Fibroblast of skin of right biceps (primary cell): Measurements from ENCODE around the gene C1QTNF2.
A peak's percentile ranks its signal among the peaks of the same experiment; 100 is the strongest.

Experiments used
- DNase-seq: peaks from one replicate; pipeline ENCODE4 v3.0.0-alpha.2; 2013

C1QTNF2 gene

GRCh38 chr5:160371294-160371693 is 868 bp upstream of the C1QTNF2 start:
- DNase-seq, result no peak

- DNase-seq, result no peak
Measured at GRCh38 chr5:160370713-160371034, 248 bp upstream of the C1QTNF2 start.

- no peak for DNase-seq
Measured at GRCh38 chr5:160367885-160368284, 2.5 kb downstream of the C1QTNF2 start.

- DNase-seq, result no peak
Measured at GRCh38 chr5:160367261-160367660, 3.2 kb downstream of the C1QTNF2 start.

DNA sequence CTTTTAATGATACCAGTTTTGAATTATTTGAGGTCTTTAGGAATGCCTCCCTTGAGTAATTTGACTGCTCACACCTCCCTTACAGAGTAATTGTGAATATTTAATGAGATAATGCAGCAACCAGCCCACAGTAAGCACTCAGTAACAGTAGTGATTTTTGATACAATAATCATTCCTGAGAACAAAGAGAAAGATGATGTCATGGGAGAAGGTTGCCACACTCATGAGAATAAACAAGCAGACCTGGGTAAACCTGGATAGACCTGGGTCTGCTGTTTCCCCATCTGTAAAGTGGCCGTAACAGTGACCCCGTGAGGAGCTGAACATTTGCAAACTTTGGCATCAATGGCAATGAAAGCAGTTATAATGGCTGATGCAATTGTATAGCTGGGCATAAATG is 4.2 kb downstream of the C1QTNF2 start:
- no peak for DNase-seq

- DNase-seq, result peak; percentile 58
Measured at GRCh38 chr5:160363660-160364395, 6.6 kb downstream of the C1QTNF2 start.

DNA sequence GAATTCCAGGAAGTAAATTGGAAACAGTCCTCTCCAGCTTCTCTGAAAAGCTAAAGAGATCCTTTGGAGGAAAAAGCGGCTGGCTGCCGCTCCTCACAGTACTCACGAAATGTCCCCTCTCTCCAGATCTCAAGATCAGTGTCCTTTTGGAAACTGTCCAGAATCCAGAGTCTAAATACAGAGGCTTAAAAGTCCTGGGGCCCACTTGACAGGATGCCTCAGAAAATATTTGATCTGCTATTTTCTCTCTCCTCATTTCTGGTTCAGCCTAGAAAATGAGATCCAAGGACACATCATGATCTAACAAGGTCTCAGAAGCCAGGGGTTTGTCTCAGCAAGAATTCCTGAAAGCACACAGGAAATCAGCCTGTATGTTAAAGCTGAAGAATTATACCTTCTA is 7.2 kb downstream of the C1QTNF2 start:
- peak; percentile 30 for DNase-seq

- DNase-seq, result no peak
Measured at GRCh38 chr5:160361624-160362228, 8.7 kb downstream of the C1QTNF2 start.

DNA sequence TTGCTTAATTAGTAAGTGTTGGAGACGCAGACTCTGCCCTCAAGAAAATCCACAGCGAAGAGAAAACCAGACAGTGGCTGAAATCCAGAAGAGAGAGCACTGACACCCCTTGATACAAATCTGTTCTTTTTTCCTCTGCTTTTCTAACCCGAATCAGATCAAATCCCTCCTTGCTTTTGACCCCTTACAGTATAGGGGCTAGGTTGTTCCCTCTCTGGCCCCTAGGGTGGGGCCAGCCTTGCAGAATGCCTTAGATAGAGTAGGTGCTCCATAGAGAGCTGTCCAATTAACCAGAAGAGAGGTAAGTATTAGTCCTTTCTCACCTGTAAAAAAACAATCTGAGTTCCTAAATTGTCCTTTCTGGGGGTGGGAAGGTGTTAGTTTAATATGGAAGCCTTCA is 10.1 kb downstream of the C1QTNF2 start:
- DNase-seq, result no peak

DNA sequence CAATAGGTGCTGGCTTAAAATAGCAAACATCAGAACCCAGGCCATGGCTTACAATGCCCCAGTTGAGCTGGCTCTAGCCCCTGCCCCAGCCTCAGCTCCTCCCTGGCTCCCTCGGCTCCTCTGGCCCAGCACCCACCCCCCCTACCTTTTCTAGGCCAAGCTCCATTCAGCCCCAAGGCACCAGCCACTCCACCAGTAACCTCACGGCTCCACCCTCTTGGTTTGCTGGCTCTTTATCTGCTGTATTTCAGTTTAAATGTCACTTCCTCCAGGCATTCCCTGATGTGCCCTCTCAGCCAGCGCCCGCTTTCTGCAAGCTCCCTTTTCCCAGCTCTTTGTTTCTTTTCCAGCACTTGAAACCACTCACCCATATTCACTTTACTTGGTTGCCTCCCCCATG is 10.6 kb downstream of the C1QTNF2 start:
- no peak for DNase-seq

- DNase-seq, result no peak
Measured at GRCh38 chr5:160359242-160359641, 11.2 kb downstream of the C1QTNF2 start.

GRCh38 chr5:160357861-160358411 is 12.5 kb downstream of the C1QTNF2 start:
- DNase-seq, result no peak

DNA sequence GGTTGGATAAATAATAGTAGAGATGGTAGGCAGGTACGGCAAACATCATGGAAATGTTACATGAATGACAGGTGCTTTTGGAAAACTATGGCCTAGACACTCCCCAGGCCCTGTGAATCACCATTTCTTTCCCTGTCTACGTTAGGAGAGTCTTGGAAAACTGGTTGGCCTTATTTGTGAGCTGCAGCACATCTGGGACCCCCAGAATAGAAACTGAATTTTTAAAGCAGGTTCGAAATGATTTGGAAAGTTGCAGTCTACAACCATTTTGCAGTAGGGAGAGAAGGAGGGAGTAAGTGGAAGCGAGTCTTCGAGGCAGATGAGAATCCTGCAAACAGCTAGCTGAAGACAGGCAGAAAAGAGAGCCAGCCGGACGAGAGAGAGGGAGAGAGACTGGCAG is 13.0 kb downstream of the C1QTNF2 start:
- DNase-seq, result no peak

GRCh38 chr5:160356550-160357347 is 13.7 kb downstream of the C1QTNF2 start:
- DNase-seq, result no peak

- DNase-seq, result no peak
Measured at GRCh38 chr5:160354666-160355065, 15.8 kb downstream of the C1QTNF2 start.

DNA sequence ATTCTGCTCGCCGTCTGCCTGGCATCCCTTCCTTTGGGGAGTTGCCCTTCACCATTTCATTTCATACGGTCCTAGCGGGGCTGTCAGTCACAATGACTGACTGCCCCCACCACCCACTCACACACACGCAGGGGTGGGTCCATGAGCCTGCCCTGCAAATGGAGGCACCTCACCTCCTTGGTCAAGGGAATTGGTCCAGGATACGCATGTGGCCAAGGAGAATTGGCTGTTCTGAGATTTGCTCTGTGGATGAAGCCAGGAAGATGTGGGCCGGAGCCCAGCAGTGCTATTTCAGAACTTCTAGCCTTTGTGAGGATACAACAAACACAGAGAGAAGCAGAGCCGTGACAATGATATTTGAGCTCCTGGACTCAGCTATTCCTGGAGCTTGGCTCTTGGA is 17.0 kb downstream of the C1QTNF2 start:
- no peak for DNase-seq

GRCh38 chr5:160352308-160352707 is 18.1 kb downstream of the C1QTNF2 start:
- DNase-seq, result no peak

DNA sequence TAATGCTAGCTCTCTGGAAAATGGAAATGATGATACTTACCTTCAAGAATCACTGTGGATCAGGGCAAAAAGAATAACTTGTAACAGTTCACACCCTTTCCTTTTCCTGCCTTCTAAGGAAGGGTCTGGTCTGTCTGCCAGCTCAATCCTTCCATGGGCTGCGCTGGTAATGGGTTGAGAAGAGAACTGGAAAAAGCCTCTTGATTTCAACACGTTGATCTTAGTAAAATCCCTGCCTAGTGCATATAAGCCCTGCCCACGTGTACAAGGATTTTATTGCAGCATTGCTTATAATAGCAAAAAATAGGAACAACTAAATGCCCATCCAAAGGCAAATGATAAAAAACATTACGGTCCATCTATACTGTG is 20.5 kb downstream of the C1QTNF2 start:
- no peak for DNase-seq

DNA sequence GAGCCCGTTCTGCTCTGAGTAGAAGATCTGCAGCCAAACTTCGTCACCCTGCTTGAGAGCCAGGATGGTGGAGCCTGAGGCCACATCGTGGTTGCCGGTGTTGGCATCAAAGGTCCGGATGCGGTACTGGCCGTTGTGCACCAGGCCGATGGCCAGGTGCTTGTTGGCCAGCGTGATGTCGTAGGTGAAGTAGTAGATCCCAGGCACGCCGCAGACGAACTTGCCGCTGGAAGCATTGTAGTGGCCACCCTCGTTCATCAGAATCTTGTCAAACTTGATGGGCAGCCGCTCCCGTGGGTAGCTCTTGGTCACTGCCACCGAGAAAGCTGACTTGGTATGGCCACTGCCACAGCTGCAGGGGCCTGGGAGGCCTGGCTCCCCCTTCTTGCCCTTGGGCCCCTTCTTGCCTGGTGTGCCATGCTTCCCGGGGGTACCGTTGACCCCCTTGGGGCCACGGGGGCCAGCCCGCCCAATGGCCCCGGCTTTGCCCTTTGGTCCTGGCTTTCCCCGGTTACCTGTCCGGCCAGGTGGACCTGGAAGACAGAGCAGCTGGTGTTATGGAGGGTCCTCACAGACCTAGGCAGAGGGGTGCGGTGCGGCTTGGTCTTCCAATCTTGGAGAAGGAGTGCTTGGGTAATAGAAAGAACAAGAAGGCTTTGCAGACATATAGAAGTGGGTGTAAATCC is 21.0 kb downstream of the C1QTNF2 start:
- DNase-seq, result no peak

- no peak for DNase-seq
Measured at GRCh38 chr5:160348080-160348479, 22.3 kb downstream of the C1QTNF2 start.

- DNase-seq, result no peak
Measured at GRCh38 chr5:160347448-160347847, 23.0 kb downstream of the C1QTNF2 start.

DNA sequence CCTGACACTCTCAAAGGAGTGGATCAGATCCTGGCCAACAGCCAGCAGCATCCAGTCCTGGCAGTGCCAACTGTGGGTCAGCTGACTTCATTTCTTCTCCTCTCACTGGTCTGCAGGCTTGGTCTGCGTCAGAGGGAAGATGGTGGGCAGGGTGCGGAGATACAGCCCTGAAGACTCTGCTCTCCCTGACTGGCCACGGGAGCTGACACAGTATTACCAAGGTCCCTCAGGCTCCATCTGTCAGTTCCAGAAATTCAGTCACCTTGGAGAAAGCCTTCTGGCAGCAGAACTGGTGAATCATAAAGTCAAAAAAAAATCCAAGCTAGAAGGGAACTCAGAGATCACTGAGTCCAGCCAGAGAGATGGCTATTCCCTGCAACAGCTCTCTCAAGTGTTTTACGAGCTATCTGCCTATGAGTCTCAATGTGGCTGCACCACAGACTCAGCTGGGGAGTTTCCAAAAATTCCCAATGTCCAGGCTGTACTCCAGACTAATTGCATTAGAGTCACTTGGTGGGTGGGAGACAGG is 27.9 kb downstream of the C1QTNF2 start:
- DNase-seq, result peak; percentile 41

DNA sequence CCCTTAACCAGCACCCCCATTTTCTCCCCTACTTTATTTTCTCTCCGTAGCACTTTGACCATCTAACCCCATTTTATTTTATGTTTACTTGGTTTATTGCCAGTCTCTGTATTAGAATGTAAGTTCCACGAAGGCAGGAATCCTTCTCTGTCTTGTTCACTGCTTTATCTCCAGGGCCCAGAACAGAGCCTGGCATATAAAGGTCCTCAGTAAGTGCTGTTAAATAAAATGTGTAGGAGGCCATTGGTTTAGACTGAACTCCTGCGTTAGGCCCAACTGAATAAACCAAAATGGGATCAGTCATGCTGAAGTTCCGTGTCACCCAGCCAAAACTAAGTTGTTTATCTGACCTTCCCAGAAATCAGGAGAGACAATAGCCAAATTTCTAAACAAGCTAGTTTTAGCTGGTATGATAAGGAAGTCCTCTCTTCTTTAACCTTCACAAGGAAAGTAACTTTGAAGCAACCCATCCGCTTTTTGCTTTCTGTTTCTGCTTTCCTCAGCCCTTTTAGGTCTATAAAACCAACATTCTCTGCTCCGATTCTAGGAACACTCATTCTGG is 29.0 kb downstream of the C1QTNF2 start:
- DNase-seq, result no peak
